ENCODE measurements around the gene ADAM20. TPM values are rescaled to one million over a fixed set of nuclear protein-coding genes. Genes with fewer than 3 reads are reported as not detected.

The ADAM20 gene
- total RNA-seq, 4 donors from 2014 or later = 1.4 to 1.7 TPM; not detected in 2

GRCh38 chr14:70527501-70528105 lies 7.2 kb downstream of the ADAM20 start:
- intact Hi-C loops (cut with DNase I; ENCODE audit: low total_unique reads) (no loop called here), in situ Hi-C loops (cut with MboI; ENCODE audit: low pct_ligation_motif_present in 1 of 4, low pct_unique_long_range_greater_than_20kb in 1 of 4, low sequenced_read_pairs in 3 of 4) (no loop called here)
- no peaks in the 10 kb centered on the region for H3K27me3 ChIP-seq
- DNase-seq = no peak
- TF ChIP-seq CTCF (IDR thresholded peaks at IDR 0.05) (no peak), POLR2AphosphoS5 (IDR thresholded peaks at IDR 0.05) (no peak), EP300 (IDR thresholded peaks at IDR 0.05; ENCODE audit: low read depth) (no peak), POLR2A (IDR thresholded peaks at IDR 0.05) (no peak)
- H3K9me3 ChIP-seq = no peaks in the 10 kb centered on the region
- no peaks in the 10 kb centered on the region for H3K4me1 ChIP-seq
- H3K36me3 ChIP-seq = no peaks in the 10 kb centered on the region
- no peak overlapping the region for H3K27ac ChIP-seq
- 89 to 100% methylated on average over 1 to 2 of the region's 2 CpGs for WGBS, 2 donors (ENCODE audit: low coverage in 1 of 2)
- H3K4me3 ChIP-seq = no peak overlapping the region

GRCh38 chr14:70525691-70526090 lies 9.1 kb downstream of the ADAM20 start:
- no peaks in the 10 kb centered on the region for H3K36me3 ChIP-seq
- no peaks in the 10 kb centered on the region for H3K4me1 ChIP-seq
- no peaks in the 10 kb centered on the region for H3K27me3 ChIP-seq
- TF ChIP-seq POLR2AphosphoS5 (IDR thresholded peaks at IDR 0.05) (no peak), EP300 (IDR thresholded peaks at IDR 0.05; ENCODE audit: low read depth) (no peak), CTCF (IDR thresholded peaks at IDR 0.05) (no peak), POLR2A (IDR thresholded peaks at IDR 0.05) (no peak)
- no peak overlapping the region for H3K4me3 ChIP-seq
- H3K9me3 ChIP-seq = peaks cover 0 to 2% of the 10 kb centered on the region in 2 donors
- in situ Hi-C loops (cut with MboI; ENCODE audit: low pct_ligation_motif_present in 1 of 4, low pct_unique_long_range_greater_than_20kb in 1 of 4, low sequenced_read_pairs in 3 of 4) (no loop called here), intact Hi-C loops (cut with DNase I; ENCODE audit: low total_unique reads) (no loop called here)
- no peak overlapping the region for H3K27ac ChIP-seq
- DNase-seq = no peak

- WGBS, 2 donors (ENCODE audit: low coverage in 1 of 2) = 94 to 100% methylated on average over 3 of the region's 3 CpGs
- in situ Hi-C loops (cut with MboI; ENCODE audit: low pct_ligation_motif_present in 1 of 4, low pct_unique_long_range_greater_than_20kb in 1 of 4, low sequenced_read_pairs in 3 of 4) (no loop called here), intact Hi-C loops (cut with DNase I; ENCODE audit: low total_unique reads) (no loop called here)
- H3K9me3 ChIP-seq = peaks cover 4 to 8% of the 10 kb centered on the region in 2 donors
- H3K4me1 ChIP-seq = no peaks in the 10 kb centered on the region
- no peak overlapping the region for H3K27ac ChIP-seq
- no peak for DNase-seq
- TF ChIP-seq CTCF (IDR thresholded peaks at IDR 0.05) (no peak), POLR2A (IDR thresholded peaks at IDR 0.05) (no peak)
- no peaks in the 10 kb centered on the region for H3K36me3 ChIP-seq
- no peaks in the 10 kb centered on the region for H3K27me3 ChIP-seq
- no peak overlapping the region for H3K4me3 ChIP-seq
These were observed 19.0 kb downstream of the ADAM20 start for GRCh38 chr14:70515811-70516210.

- Histone ChIP-seq H3K27ac (no peak overlapping the region), H3K4me1 (no peaks in the 10 kb centered on the region), H3K9me3 (no peaks in the 10 kb centered on the region), H3K27me3 (no peaks in the 10 kb centered on the region), H3K4me3 (no peak overlapping the region), H3K36me3 (no peaks in the 10 kb centered on the region)
- 44 to 56% methylated on average over 2 to 4 of the region's 4 CpGs for WGBS, 2 donors (ENCODE audit: low coverage in 1 of 2)
- no peak for DNase-seq
- intact Hi-C loops (cut with DNase I; ENCODE audit: low total_unique reads) = no loop called here
- no peak for TF ChIP-seq POLR2A (IDR thresholded peaks at IDR 0.05)
- TF ChIP-seq POLR2AphosphoS5 (IDR thresholded peaks at IDR 0.05) = no peak
- TF ChIP-seq EP300 (IDR thresholded peaks at IDR 0.05; ENCODE audit: low read depth) = no peak
- TF ChIP-seq CTCF (IDR thresholded peaks at IDR 0.05) = no peak
- in situ Hi-C loops (cut with MboI; ENCODE audit: low pct_ligation_motif_present in 1 of 4, low pct_unique_long_range_greater_than_20kb in 1 of 4, low sequenced_read_pairs in 3 of 4) = no loop called here
These were observed 20.4 kb downstream of the ADAM20 start for GRCh38 chr14:70514168-70515069.
